Sigmoid colon (tissue), 3 donors: ENCODE results near the gene CDHR2.

ENCODE experiments used
- POLR2A ChIP-seq, 2 donors: fragments of 450-650 bp; IDR thresholded peaks; one replicate each; pipeline ENCODE4 v1.6.1; 2016; ENCODE audit warnings: antibody characterized with exemption in 2 of 2, mild to moderate bottlenecking in 2 of 2, moderate library complexity in 2 of 2
- TF ChIP-seq, protein P1 (sequence below), 4 experiments: fragments of 450-650 bp in 3 of 4; fragments of 200-600 bp in 1 of 4; IDR thresholded peaks; one replicate each; pipeline ENCODE4 v1.5.1; 2016 to 2019; ENCODE audit warnings: antibody characterized with exemption in 4 of 4, mild to moderate bottlenecking in 3 of 4, moderate library complexity in 2 of 4

DNA sequence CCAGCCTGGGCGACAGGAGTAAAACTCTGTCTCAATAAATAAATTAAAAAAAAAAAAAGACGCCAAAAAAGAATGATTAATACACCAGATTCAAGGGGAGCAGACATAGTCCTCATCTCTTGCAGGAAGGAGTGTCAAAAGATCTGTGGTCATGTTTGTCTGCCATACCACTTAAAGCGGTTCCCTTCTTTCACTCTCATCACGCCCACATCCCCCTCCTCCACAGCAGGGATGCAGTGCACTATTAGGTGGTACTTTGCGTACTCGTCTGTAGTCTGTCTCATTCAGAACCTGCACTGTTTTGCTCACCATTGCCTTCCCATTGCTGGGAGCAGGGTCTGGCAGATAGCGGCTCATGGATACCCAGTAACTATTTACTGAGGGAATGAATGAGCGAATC is 11.2 kb downstream of the CDHR2 start:
- TF ChIP-seq, protein P1, sequence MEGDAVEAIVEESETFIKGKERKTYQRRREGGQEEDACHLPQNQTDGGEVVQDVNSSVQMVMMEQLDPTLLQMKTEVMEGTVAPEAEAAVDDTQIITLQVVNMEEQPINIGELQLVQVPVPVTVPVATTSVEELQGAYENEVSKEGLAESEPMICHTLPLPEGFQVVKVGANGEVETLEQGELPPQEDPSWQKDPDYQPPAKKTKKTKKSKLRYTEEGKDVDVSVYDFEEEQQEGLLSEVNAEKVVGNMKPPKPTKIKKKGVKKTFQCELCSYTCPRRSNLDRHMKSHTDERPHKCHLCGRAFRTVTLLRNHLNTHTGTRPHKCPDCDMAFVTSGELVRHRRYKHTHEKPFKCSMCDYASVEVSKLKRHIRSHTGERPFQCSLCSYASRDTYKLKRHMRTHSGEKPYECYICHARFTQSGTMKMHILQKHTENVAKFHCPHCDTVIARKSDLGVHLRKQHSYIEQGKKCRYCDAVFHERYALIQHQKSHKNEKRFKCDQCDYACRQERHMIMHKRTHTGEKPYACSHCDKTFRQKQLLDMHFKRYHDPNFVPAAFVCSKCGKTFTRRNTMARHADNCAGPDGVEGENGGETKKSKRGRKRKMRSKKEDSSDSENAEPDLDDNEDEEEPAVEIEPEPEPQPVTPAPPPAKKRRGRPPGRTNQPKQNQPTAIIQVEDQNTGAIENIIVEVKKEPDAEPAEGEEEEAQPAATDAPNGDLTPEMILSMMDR (IDR thresholded peaks at IDR 0.05): no peak
- no peak for TF ChIP-seq POLR2A (IDR thresholded peaks at IDR 0.05)
